Esophagus muscularis mucosa (tissue), 4 donors: ENCODE data around the gene FHL3.

Source experiments
- EP300 ChIP-seq: sonication (generic); formaldehyde crosslinking; IDR thresholded peaks from one replicate; pipeline ENCODE4 v1.6.1; 2017; ENCODE audit warnings: antibody characterized with exemption
- POLR2A ChIP-seq: fragments of 450-650 bp; IDR thresholded peaks from one replicate; pipeline ENCODE4 v1.6.1; 2017; ENCODE audit warnings: antibody characterized with exemption, moderate library complexity, mild to moderate bottlenecking, low read depth
- POLR2AphosphoS5 ChIP-seq, 2 donors: sonication (generic); formaldehyde crosslinking; IDR thresholded peaks; one replicate each; pipeline ENCODE4 v1.6.1; 2017; ENCODE audit warnings: antibody characterized with exemption in 2 of 2
- TF ChIP-seq, protein P1 (sequence below), 3 experiments: fragments of 200-600 bp in 2 of 3; fragments of 450-650 bp in 1 of 3; sonication (generic) in 2 of 3; IDR thresholded peaks; one replicate each; pipeline ENCODE4 v1.5.1; 2017 to 2019; ENCODE audit warnings: antibody characterized with exemption in 3 of 3, mild to moderate bottlenecking in 2 of 3, moderate library complexity in 1 of 3

DNA sequence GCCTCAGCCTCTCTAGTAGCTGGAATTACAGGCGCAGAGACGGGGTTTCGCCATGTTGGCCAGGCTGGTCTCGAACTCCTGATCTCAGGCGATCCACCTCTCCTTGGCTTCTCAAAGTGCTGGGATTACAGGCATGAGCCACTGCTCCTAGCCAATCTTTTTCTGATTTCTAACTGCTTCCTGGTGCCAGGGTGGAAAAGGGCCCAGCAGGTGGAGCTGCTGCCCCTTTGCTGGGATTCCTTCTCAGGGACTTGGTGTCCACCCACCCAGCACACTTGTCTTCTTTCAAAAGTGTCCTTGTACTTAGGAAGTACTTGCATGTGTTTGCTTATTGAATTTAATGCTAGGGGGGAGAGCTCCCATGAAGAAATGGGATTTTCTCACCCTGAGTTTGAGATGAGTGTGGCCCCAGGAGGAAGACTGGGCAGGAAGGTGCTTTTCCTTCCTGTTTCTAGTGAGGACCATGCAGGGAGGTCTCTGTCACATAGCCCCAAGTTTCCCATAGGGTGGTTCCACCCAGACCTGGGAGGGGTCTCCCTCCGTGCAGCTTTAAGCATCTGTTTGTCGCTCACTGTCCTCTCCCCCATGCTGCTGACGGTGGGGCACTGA lies 21.4 kb upstream of the FHL3 start:
- TF ChIP-seq POLR2AphosphoS5 (IDR thresholded peaks at IDR 0.05) (no peak), POLR2A (no peak), EP300 (no peak)
- TF ChIP-seq, protein P1, sequence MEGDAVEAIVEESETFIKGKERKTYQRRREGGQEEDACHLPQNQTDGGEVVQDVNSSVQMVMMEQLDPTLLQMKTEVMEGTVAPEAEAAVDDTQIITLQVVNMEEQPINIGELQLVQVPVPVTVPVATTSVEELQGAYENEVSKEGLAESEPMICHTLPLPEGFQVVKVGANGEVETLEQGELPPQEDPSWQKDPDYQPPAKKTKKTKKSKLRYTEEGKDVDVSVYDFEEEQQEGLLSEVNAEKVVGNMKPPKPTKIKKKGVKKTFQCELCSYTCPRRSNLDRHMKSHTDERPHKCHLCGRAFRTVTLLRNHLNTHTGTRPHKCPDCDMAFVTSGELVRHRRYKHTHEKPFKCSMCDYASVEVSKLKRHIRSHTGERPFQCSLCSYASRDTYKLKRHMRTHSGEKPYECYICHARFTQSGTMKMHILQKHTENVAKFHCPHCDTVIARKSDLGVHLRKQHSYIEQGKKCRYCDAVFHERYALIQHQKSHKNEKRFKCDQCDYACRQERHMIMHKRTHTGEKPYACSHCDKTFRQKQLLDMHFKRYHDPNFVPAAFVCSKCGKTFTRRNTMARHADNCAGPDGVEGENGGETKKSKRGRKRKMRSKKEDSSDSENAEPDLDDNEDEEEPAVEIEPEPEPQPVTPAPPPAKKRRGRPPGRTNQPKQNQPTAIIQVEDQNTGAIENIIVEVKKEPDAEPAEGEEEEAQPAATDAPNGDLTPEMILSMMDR (IDR thresholded peaks at IDR 0.05), result peak in 2 of 3 experiments; percentile 36 to 47
